K562 (cell line): ENCODE results near the gene TRIO. TPM values are rescaled to one million over a fixed set of nuclear protein-coding genes. Genes with fewer than 3 reads are reported as not detected.

Experiments used
- ATAC-seq: fragments of 200-7000 bp; cut with Tn5 transposase; 3 replicates; pipeline ENCODE4 v1.9.1; 2020; ENCODE audit warnings: moderate library complexity
- BruUV-seq: library from RNA; stranded (reverse); fragments of 400-500 nt; replicated peaks from 2 replicates; lab custom pipeline; 2021; lab: Mats Ljungman, UMichigan
- CTCF ChIA-PET: fragments of 300-600 bp; formaldehyde crosslinking; extraction: SDS; loops from one replicate; lab custom pipeline; 2021; ENCODE audit warnings: low intra/inter-chr PET ratio; lab: Yijun Ruan, JAX
- POLR2A ChIA-PET: fragments of 300-600, 350-650 bp; sonication (Branson Sonifier 250); formaldehyde crosslinking; extraction: SDS; loops from one replicate; lab custom pipeline; 2021; ENCODE audit warnings: antibody characterized with exemption, inconsistent platforms; lab: Yijun Ruan, JAX
- DNase-seq, 4 experiments: peaks; one replicate each; pipeline versions ENCODE4 v3.0.0 to v3.0.0-alpha.2; 2011 to 2018; ENCODE audit warnings: low spot score in 3 of 4, mixed read lengths in 3 of 4; ENCODE audit errors: extremely low read depth in 1 of 4
- FAIRE-seq: peaks from 2 replicates; lab custom pipeline; 2011; peaks lifted over from hg19 to GRCh38; lab: Jason Lieb, UNC
- H2AFZ ChIP-seq: 2 replicates; pipeline ENCODE4 v1.6.0; 2011; ENCODE audit warnings: low read depth, low read length, control low read depth, inconsistent platforms
- H3K27ac ChIP-seq: fragments of 200-600 bp; 3 replicates; pipeline ENCODE4 v1.8.0; 2011; ENCODE audit warnings: low read depth, mild to moderate bottlenecking, control low read depth, inconsistent platforms, low read length, moderate library complexity, mixed read lengths; ENCODE audit errors: extremely low read depth
- H3K27me3 ChIP-seq, 2 experiments: fragments of 300-600 bp in 1 of 2; 2 replicates in 1 of 2; 3 replicates in 1 of 2; pipeline versions ENCODE4 v1.6.0 to v1.8.0; 2011; ENCODE audit warnings: inconsistent platforms in 2 of 2, low read length in 2 of 2, mild to moderate bottlenecking in 1 of 2, mixed read lengths in 1 of 2, moderate library complexity in 1 of 2; ENCODE audit not compliant: control insufficient read depth in 2 of 2, insufficient read depth in 2 of 2
- H3K36me3 ChIP-seq: fragments of 300-600 bp; 3 replicates; pipeline ENCODE4 v1.8.0; 2011; ENCODE audit warnings: mild to moderate bottlenecking, low read length, inconsistent platforms; ENCODE audit not compliant: control insufficient read depth, insufficient read depth
- H3K4me1 ChIP-seq, 2 experiments: fragments of 200-600 bp in 1 of 2; replicated peaks in 1 of 2; 2 replicates in 1 of 2; 3 replicates in 1 of 2; pipeline versions ENCODE4 v1.5.1 to v1.8.0; 2011; ENCODE audit warnings: inconsistent platforms in 2 of 2, low read length in 2 of 2, mild to moderate bottlenecking in 1 of 2, mixed read lengths in 1 of 2, moderate library complexity in 1 of 2; ENCODE audit not compliant: control insufficient read depth in 2 of 2, insufficient read depth in 2 of 2
- H3K4me2 ChIP-seq: 2 replicates; pipeline ENCODE4 v1.6.1; 2011; ENCODE audit warnings: low read length, control low read depth, inconsistent platforms, mixed read lengths; ENCODE audit not compliant: insufficient read depth
- H3K4me3 ChIP-seq: fragments of 200-600 bp; sonication (generic), shearing (Covaris generic); 2 replicates; pipeline ENCODE4 v1.5.1; 2016; ENCODE audit warnings: control low read depth, inconsistent platforms
- H3K79me2 ChIP-seq: fragments of 200-600 bp; 3 replicates; pipeline ENCODE4 v1.8.0; 2011; ENCODE audit warnings: low read length, inconsistent platforms; ENCODE audit not compliant: control insufficient read depth, insufficient read depth
- H3K9ac ChIP-seq, 2 experiments: 2 replicates each; pipeline versions ENCODE4 v1.6.0 to v1.6.1; 2011; ENCODE audit warnings: low read depth in 2 of 2, low read length in 2 of 2, control low read depth in 1 of 2, inconsistent platforms in 1 of 2, mild to moderate bottlenecking in 1 of 2, mixed read lengths in 1 of 2; ENCODE audit not compliant: insufficient read depth in 1 of 2
- H3K9me1 ChIP-seq: one replicate; pipeline ENCODE4 v1.6.0; 2011; ENCODE audit warnings: inconsistent platforms, mild to moderate bottlenecking, low read length, moderate library complexity; ENCODE audit not compliant: control insufficient read depth, insufficient read depth
- H3K9me3 ChIP-seq: replicated peaks from 2 replicates; pipeline ENCODE4 v1.5.1; 2011; ENCODE audit warnings: low read depth, low read length, inconsistent platforms; ENCODE audit not compliant: control insufficient read depth, insufficient read depth
- H4K20me1 ChIP-seq: replicated peaks from 2 replicates; pipeline ENCODE4 v1.6.1; 2011; ENCODE audit warnings: low read length, inconsistent platforms, mixed read lengths; ENCODE audit not compliant: control insufficient read depth, insufficient read depth
- CHD4 ChIP-seq: fragments of 200-600 bp; sonication (generic); IDR thresholded peaks from 3 replicates; pipeline ENCODE4 v1.6.1; 2012; ENCODE audit warnings: low read depth, mild to moderate bottlenecking, mixed read lengths, low read length, inconsistent platforms; ENCODE audit not compliant: insufficient read depth, insufficient replicate concordance, poor library complexity, severe bottlenecking
- E2F3 ChIP-seq: fragments of 250-450 bp; sonication (Bioruptor Pico); IDR thresholded peaks from 2 replicates; pipeline ENCODE4 v1.4.0; 2020; ENCODE audit warnings: mild to moderate bottlenecking
- MIER1 ChIP-seq: fragments of 450-650 bp; IDR thresholded peaks from 2 replicates; pipeline ENCODE4 v1.6.1; 2016; ENCODE audit warnings: antibody characterized with exemption, mild to moderate bottlenecking, low read depth
- NFXL1 ChIP-seq: fragments of 450-650 bp; formaldehyde crosslinking; IDR thresholded peaks from 2 replicates; pipeline ENCODE4 v1.4.0; 2021; ENCODE audit warnings: mild to moderate bottlenecking
- SRSF3 ChIP-seq: fragments of 200-400 bp; formaldehyde crosslinking; IDR thresholded peaks from 2 replicates; pipeline ENCODE4 v1.6.1; 2016; ENCODE audit warnings: mild to moderate bottlenecking, low read length, moderate library complexity; ENCODE audit not compliant: insufficient read depth
- ZNF583 ChIP-seq: fragments of 250-450 bp; sonication (Bioruptor Pico); IDR thresholded peaks from 2 replicates; pipeline ENCODE4 v1.4.0; 2020
- WGBS: fragments of 100-300 bp; shearing (Covaris generic); methylation state at CpG from one replicate; pipeline ENCODE4 v1.1.6; 2016; ENCODE audit warnings: low coverage, mixed read lengths; ENCODE audit not compliant: insufficient coverage; ENCODE audit errors: missing lambda C conversion rate; 5-methylcytosine and 5-hydroxymethylcytosine counted together
- in situ Hi-C: fragments of 300-500 bp; cut with MboI; formaldehyde crosslinking; loops from 4 replicates; pipeline ENCODE4 v1.15.0; 2018; ENCODE audit warnings: inconsistent platforms, mixed read lengths
- intact Hi-C: fragments of 100-400 bp; cut with micrococcal nuclease; formaldehyde crosslinking; loops from 2 replicates; pipeline ENCODE4 v1.14.2; 2022
- polyA plus RNA-seq, 8 experiments: library from polyadenylated mRNA; depleted of rRNA in 4 of 8; stranded (reverse) in 5 of 8; unstranded in 3 of 8; fragments of >200 nt; fragmentation: Nextera tagmentation in 2 of 8; fragmentation: Illumina TruSeq in 1 of 8; extraction: Ambion mirVana in 2 of 8; extraction: Trizol in 1 of 8; gene quantifications; 2 replicates each; pipeline versions ENCODE4 v1.2.1 to v1.2.3, GENCODE V29; 2011 to 2014; ENCODE audit warnings: inconsistent platforms in 1 of 8, missing spikeins in 1 of 8
- total RNA-seq, 7 experiments: library from RNA; depleted of rRNA in 6 of 7; stranded (reverse); fragments of >200 nt in 6 of 7; fragmentation: Illumina TruSeq in 2 of 7; extraction: Trizol in 2 of 7; gene quantifications; 2 replicates each; pipeline versions ENCODE4 v1.2.1 to v1.2.3, GENCODE V29; 2011 to 2021; ENCODE audit warnings: low replicate concordance in 1 of 7

TRIO gene
- total and polyA plus RNA-seq, 9 of the 15 experiments (the other 6 are each of a cell fraction or from before 2014, with no cell fraction given) = 0.24 to 5.0 (median 1.1) TPM

GRCh38 chr5:14100281-14100680, 42.9 kb upstream of the TRIO start:
- no peaks in the 10 kb centered on the region for H3K9me3 ChIP-seq
- BruUV-seq = no TSS peak
- no peak overlapping the region for H2AFZ ChIP-seq
- no peaks in the 10 kb centered on the region for H3K4me1 ChIP-seq
- H3K4me2 ChIP-seq = no peak overlapping the region
- H3K27ac ChIP-seq = no peak overlapping the region
- 2% methylated on average over 10 of the region's 10 CpGs for WGBS
- no peak for TF ChIP-seq ZNF583 (CRISPR knock-in tag)
- no peak for TF ChIP-seq MIER1
- ATAC-seq (no peak), FAIRE-seq (no peak), DNase-seq (no peak)
- no peaks in the 10 kb centered on the region for H3K36me3 ChIP-seq
- H3K4me3 ChIP-seq = no peak overlapping the region
- no peaks in the 10 kb centered on the region for H4K20me1 ChIP-seq
- intact Hi-C loops (loop anchor here (10.0 kb wide), 3 partner anchors 115 to 555 kb away; no protein-coding TSS in a partner anchor), in situ Hi-C loops (no loop called here)
- POLR2A ChIA-PET = no interaction called here
- no peaks in the 10 kb centered on the region for H3K79me2 ChIP-seq
- H3K9me1 ChIP-seq = no peaks in the 10 kb centered on the region
- H3K9ac ChIP-seq = no peak overlapping the region
- CTCF ChIA-PET = no interaction called here
- peaks cover 0 to 5% of the 10 kb centered on the region in 2 experiments; a peak in 1 of 5 replicates for H3K27me3 ChIP-seq

- no peak for ATAC-seq
- no peaks in the 10 kb centered on the region for H3K9me1 ChIP-seq
- POLR2A ChIA-PET = interaction anchor here (0.6 kb wide), 1 partner anchor 21 kb away, joined by 3 read pairs; no protein-coding TSS in a partner anchor
- H3K4me3 ChIP-seq = no peak overlapping the region
- H3K4me2 ChIP-seq = no peak overlapping the region
- WGBS = 0% methylated on average over 2 of the region's 2 CpGs
- DNase-seq = no peak
- no peak for FAIRE-seq
- no peak overlapping the region for H3K27ac ChIP-seq
- in situ Hi-C loops (no loop called here), intact Hi-C loops (loop anchor here (10.0 kb wide), 3 partner anchors 117 to 553 kb away; no protein-coding TSS in a partner anchor)
- H4K20me1 ChIP-seq = no peaks in the 10 kb centered on the region
- H3K27me3 ChIP-seq = peaks cover 0 to 5% of the 10 kb centered on the region in 2 experiments; a peak in 1 of 5 replicates
- no peak for TF ChIP-seq E2F3
- no peak for TF ChIP-seq CHD4
- TF ChIP-seq SRSF3 = no peak
- no peak for TF ChIP-seq NFXL1 (CRISPR knock-in tag)
- H3K9ac ChIP-seq = no peak overlapping the region
- H3K36me3 ChIP-seq = no peaks in the 10 kb centered on the region
- no peaks in the 10 kb centered on the region for H3K4me1 ChIP-seq
- no peaks in the 10 kb centered on the region for H3K79me2 ChIP-seq
- CTCF ChIA-PET = no interaction called here
- H3K9me3 ChIP-seq = no peaks in the 10 kb centered on the region
- no peak overlapping the region for H2AFZ ChIP-seq
- BruUV-seq = no TSS peak
Observed at GRCh38 chr5:14101922-14102321, 41.2 kb upstream of the TRIO start.
